ENCODE data around the gene NBL1. TPM values are rescaled to one million over a fixed set of nuclear protein-coding genes. Genes with fewer than 3 reads are reported as not detected.

NBL1 gene
- total RNA-seq, 1 donor from 2014 or later, result 38.1 TPM

DNA sequence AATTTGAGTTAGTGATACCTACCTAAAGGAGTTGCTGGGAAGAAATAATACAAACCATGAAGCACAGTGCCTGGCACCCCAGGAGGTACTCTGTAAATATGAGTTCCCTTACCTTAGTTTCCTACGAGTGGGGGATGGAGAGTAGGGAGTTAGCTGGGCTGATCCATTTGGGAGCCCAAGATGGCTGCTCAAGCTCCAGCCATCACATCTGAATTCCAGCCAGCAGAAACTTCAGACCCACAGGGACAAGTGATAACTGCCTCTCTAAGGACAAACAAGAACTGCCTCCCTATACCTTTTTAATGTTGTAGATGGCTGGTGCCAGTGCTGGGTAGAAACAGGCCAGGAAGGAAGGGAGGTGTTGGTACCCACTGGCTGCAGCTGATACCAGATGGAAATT lies 43.3 kb downstream of the NBL1 start:
- TF ChIP-seq, protein P1, sequence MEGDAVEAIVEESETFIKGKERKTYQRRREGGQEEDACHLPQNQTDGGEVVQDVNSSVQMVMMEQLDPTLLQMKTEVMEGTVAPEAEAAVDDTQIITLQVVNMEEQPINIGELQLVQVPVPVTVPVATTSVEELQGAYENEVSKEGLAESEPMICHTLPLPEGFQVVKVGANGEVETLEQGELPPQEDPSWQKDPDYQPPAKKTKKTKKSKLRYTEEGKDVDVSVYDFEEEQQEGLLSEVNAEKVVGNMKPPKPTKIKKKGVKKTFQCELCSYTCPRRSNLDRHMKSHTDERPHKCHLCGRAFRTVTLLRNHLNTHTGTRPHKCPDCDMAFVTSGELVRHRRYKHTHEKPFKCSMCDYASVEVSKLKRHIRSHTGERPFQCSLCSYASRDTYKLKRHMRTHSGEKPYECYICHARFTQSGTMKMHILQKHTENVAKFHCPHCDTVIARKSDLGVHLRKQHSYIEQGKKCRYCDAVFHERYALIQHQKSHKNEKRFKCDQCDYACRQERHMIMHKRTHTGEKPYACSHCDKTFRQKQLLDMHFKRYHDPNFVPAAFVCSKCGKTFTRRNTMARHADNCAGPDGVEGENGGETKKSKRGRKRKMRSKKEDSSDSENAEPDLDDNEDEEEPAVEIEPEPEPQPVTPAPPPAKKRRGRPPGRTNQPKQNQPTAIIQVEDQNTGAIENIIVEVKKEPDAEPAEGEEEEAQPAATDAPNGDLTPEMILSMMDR (IDR thresholded peaks at IDR 0.05; ENCODE audit: unreplicated experiment), result no peak
- DNase-seq (ENCODE audit: low spot score), result no peak
- Mint-ChIP-seq H3K27me3 (ENCODE audit: unreplicated experiment) (no peaks in the 10 kb centered on the region), H3K9me3 (ENCODE audit: unreplicated experiment) (no peaks in the 10 kb centered on the region), H3K36me3 (ENCODE audit: low read depth, unreplicated experiment) (peaks cover 3% of the 10 kb centered on the region), H3K27ac (ENCODE audit: unreplicated experiment) (no peak overlapping the region), H3K4me1 (ENCODE audit: unreplicated experiment) (no peaks in the 10 kb centered on the region), H3K4me3 (ENCODE audit: unreplicated experiment) (no peak overlapping the region)

DNA sequence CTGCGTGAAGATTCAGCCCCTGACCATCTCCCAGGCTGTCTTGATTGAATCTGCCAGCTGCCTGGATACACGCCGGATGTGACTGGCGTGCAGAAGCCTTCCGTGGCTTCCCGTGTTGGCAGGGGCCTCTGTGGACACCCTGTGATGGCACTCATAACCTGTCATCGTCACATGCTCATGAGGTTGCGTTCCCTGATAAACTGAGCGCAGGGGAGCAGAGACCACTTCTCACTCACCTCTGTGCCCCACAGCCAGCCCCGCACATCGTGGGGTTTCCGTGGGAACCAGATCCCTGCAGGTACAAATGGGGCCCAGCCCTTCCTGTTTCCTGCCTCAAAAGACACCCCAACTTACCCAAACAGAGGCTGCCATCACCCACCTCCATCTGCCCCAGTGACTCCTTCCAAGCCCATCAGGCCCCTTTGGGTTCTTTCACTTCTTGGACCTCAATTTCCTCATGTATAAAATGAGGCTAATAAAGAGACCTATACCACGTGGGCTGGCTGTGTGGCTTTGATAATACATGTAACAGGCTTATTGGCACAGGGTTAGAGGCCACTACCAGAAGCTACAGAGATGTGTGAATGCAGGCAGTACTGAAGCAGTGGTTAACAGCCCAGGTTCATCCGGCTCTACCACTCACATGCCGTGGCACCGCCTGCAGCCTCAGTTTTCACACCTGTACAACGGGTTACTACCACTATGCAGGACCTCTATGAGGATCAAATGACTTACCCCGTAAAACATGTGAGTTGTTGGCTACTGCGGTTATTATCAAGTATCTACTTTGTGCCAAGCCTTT lies 44.1 kb downstream of the NBL1 start:
- H3K9me3 Mint-ChIP-seq (ENCODE audit: unreplicated experiment), result no peaks in the 10 kb centered on the region
- H3K36me3 Mint-ChIP-seq (ENCODE audit: low read depth, unreplicated experiment), result peaks cover 3% of the 10 kb centered on the region
- no peaks in the 10 kb centered on the region for H3K27me3 Mint-ChIP-seq (ENCODE audit: unreplicated experiment)
- no peak overlapping the region for H3K27ac Mint-ChIP-seq (ENCODE audit: unreplicated experiment)
- no peaks in the 10 kb centered on the region for H3K4me1 Mint-ChIP-seq (ENCODE audit: unreplicated experiment)
- TF ChIP-seq, protein P1 (IDR thresholded peaks at IDR 0.05; ENCODE audit: unreplicated experiment), result no peak
- no peak overlapping the region for H3K4me3 Mint-ChIP-seq (ENCODE audit: unreplicated experiment)
- DNase-seq (ENCODE audit: low spot score), result no peak

DNA sequence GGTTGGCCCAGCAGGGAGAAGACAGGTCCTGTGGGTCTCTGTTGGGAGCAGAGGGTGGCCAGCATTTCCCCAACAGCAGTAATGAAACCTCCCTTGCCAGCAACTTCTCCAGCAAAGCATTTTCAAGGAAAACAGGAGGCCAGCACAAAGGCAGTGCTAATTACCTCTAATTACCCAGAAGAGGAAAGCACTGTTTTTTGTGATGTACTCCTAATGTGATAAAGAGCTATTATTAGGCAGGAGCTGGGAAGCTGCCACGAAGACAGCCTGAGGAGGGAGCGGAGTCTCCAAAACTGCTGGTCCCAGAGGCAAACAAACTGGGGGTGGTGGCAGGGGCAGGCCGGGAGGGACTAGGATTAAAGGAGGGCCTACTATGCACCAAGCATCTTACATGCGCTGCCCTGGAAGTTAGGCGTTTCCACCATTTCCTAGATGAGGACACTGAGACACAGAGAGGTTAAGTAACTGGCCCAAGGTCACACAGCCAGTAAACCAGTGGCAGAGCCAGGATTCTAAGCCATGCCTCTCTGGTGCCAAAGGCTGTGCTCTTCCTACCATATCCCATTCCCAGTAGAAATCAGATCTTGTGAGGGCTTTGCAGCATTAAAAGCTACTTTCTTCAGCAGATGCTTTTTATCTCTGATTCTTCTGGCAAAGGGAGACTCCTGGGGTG lies 45.1 kb downstream of the NBL1 start:
- H3K36me3 Mint-ChIP-seq (ENCODE audit: low read depth, unreplicated experiment), result peaks cover 3% of the 10 kb centered on the region
- DNase-seq (ENCODE audit: low spot score), result no peak

DNA sequence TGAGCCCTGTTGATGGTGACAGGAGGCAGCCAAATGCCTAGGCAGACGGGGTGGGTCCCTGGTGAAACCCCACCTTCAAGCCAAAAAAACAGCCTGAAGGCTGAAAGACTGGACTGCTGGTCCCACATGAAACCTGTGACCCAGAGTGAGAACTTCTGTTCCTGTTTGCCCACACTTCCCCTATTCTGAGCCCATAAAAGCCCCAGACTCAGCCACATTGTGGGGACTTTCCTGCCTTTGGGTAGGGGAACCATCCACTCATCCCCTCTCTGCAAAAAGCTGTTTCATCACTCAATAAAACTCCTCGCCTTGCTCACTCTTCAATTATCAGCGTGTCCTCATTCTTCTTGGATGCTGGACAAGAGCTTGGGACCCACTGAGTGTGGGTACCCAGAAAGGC lies 45.7 kb downstream of the NBL1 start:
- Mint-ChIP-seq H3K27ac (ENCODE audit: unreplicated experiment) (no peak overlapping the region), H3K4me3 (ENCODE audit: unreplicated experiment) (no peak overlapping the region)

More for the DNA sequence above, 45.1 kb downstream of the NBL1 start:
- H3K27ac Mint-ChIP-seq (ENCODE audit: unreplicated experiment), result no peak overlapping the region
- no peaks in the 10 kb centered on the region for H3K9me3 Mint-ChIP-seq (ENCODE audit: unreplicated experiment)
- no peaks in the 10 kb centered on the region for H3K27me3 Mint-ChIP-seq (ENCODE audit: unreplicated experiment)
- no peaks in the 10 kb centered on the region for H3K4me1 Mint-ChIP-seq (ENCODE audit: unreplicated experiment)
- TF ChIP-seq, protein P1 (IDR thresholded peaks at IDR 0.05; ENCODE audit: unreplicated experiment), result no peak
- no peak overlapping the region for H3K4me3 Mint-ChIP-seq (ENCODE audit: unreplicated experiment)

More for the DNA sequence above, 45.7 kb downstream of the NBL1 start:
- TF ChIP-seq, protein P1 (IDR thresholded peaks at IDR 0.05; ENCODE audit: unreplicated experiment), result no peak
- Mint-ChIP-seq H3K36me3 (ENCODE audit: low read depth, unreplicated experiment) (peaks cover 3% of the 10 kb centered on the region), H3K9me3 (ENCODE audit: unreplicated experiment) (no peaks in the 10 kb centered on the region), H3K4me1 (ENCODE audit: unreplicated experiment) (no peaks in the 10 kb centered on the region), H3K27me3 (ENCODE audit: unreplicated experiment) (no peaks in the 10 kb centered on the region)
- no peak for DNase-seq (ENCODE audit: low spot score)

All from endothelial cell (in vitro differentiated cells).